NCI-H748 (cell line): ENCODE data around the gene NOL6.
"Not testable (repeated sequence)": the region's sequence is repeated elsewhere in the genome, so short reads cannot be mapped to it uniquely, and the experiment has no call there.

Experiments used
- DNase-seq: peaks from one replicate; lab custom pipeline; 2025; ENCODE audit not compliant: unreplicated experiment; lab: John Stamatoyannopoulos, UW

Gene NOL6

GRCh38 chr9:33436445-33436844 lies 37.3 kb downstream of the NOL6 start:
- no peak for DNase-seq

GRCh38 chr9:33435821-33436277 lies 37.9 kb downstream of the NOL6 start:
- DNase-seq = no peak

DNA sequence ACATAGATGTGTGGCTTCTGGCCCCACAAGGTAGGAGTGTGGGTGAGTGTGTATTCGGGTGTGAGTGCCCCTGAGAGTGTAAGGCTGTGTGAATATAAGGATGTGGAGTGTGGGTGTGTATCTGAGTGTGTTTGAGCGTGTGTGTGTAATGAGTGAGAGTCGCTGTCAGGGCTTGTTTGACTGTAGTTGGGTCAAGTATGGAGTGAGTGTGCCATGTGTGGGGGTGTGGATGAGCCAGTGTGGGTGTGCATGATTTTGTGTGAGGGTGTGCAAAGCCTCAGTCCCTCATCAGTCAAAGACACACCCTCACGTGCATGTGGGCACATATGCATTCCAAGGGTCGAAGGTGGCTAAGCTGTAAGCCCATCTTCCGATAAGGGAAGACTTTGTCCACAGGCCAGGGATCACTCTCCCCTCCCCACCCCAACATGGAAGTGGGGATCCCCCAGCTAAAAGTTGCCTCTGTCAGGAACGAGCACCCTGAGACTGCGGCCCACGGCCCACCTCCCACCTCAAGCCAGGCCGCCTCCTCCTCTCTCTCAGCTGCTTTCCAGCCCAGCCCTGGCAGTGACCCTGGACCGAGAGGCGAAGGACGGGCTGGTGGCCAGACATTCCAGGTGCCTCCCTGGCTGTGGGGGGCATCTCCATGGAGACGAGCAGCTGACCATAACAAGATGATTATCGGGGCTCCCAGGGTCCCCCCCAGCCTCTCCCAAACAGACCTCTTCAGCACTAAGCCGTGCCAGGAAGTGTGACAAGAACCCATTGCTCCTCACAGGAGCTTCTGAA lies 39.2 kb downstream of the NOL6 start:
- DNase-seq = no peak

DNA sequence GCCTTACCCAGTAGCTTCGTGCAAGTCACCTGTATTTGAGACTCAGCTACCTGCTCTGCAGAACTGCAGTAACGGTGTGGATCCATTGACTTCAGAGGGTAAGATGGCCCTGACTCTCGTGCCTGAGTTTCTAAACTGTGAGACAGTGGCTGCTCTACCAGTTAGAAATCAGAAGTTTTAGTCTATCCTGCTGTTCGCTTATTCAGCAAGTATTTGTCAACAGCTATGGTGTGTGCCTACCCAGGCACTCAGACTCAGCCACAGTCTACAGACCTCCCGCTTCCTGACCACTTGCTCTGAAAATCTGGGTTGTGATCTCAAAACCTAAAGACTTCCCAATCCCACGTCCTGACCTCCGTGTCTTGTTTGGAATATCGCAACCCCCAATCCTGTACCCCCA lies 39.9 kb downstream of the NOL6 start:
- DNase-seq = no peak

- DNase-seq = no peak
Observed at GRCh38 chr9:33431420-33431819, 42.3 kb downstream of the NOL6 start.

DNA sequence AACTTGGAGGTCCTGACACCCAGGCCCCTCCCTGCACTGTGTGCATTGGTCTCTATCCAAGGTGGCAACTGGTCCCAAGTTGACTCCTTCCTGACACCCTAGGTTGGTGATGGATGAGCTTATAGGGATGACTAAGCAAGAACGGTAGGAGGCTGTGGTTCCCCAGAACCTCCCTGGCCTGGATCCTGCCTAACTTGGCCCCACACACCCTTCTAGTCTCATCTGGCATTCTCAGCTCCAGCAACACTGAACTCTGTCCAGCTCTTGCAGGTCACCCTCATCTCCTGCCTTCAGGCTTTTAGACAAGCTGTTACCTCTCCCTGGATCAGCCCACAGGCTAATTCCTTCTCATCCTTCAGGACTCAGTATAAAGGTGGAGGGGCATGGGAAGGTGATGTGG lies 42.8 kb downstream of the NOL6 start:
- DNase-seq = no peak

DNA sequence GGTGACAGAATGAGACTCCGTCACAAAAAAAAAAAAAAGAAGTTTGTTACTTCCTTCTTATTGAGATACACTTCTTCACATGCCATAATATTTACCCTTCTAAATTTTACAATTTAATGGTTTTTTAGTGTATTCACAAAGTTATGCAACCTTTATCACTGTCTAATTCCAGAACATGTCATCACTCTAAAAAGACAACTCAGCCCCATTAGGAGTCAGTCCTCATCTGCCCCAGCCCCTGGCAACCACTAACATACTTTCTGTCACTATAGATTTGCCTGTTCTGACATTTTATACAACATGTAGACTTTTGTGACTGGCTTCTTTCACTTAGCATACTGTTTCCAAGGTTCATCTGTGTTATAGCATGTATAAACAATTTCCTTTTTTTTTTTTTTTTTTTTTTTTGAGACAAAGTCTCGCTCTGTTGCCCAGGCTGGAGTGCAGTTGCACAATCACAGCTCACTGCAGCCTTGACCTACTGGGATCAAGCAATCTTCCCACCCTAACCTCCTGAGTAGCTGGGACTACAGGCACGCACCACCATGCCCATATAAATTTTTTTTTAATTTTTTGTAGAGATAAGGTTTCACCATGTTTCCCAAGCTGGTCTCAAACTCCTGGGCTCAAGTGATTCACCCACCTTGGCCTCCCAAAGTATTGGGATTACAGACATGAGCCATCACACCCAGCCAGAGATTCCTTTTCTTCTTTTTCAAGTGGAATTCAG lies 44.3 kb downstream of the NOL6 start:
- no peak for DNase-seq

- DNase-seq = no peak
Observed at GRCh38 chr9:33426843-33427293, 46.9 kb downstream of the NOL6 start.

DNA sequence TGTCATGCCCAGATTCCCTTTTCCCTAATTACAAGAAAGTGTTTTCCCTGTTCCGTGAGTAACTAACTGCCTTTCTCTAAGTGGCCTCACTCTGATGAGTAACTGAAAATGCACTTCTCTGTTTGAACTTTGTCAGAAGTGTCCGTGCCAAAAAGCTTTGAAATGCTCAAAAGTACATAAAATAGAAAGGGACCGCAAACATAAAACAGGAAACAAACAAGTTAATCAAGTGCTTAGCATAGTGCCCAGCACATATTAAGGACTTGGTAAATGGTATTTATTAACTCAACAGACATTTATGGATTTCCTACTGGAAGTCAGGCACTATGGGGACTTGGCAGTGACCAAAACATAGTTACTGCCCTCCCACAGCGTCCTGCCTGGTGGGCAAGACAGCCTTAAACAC lies 48.6 kb downstream of the NOL6 start:
- no peak for DNase-seq

- DNase-seq = not testable (repeated sequence)
Observed at GRCh38 chr9:33424492-33424891, 49.2 kb downstream of the NOL6 start.

DNA sequence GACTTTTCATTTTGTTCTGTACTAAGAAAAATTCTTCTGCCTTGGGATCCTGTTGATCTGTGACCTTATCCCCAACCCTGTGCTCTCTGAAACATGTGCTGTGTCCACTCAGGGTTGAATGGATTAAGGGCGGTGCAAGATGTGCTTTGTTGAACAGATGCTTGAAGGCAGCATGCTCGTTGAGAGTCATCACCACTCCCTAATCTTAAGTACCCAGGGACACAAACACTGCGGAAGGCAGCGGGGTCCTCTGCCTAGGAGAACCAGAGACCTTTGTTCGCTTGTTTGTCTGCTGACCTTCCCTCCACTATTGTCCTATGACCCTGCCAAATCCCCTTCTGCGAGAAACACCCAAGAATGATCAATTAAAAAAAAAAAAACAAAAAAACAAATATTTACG lies 49.7 kb downstream of the NOL6 start:
- DNase-seq = not testable (repeated sequence)

DNA sequence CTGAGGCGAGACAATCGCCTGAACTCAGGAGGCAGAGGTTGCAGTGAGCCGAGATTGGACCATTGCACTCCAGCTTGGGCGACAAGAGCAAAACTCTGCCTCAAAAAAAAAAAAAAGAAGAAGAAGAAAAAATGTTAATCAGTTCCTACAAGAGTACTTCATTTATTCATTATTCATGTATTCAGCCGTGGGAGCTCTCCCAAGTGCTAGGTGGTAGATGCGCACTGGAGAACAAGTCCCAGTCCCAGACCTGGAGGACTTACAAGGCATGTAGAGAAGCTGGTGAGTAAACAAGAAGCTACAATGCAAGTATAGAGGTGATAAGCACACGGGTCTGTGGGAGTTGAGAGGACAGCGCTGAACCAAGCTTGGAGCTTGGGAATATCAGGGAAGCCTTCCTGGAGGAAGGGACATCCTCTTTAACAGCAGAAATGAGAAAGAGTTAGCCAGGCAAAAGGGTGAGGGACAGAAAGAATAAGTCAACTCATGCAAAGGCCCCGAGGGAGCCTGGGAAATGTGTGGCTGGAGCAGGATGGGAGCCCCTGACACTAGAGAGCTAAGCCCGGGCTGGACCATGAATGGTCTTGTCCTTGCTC lies 53.9 kb downstream of the NOL6 start:
- no peak for DNase-seq

- no peak for DNase-seq
Observed at GRCh38 chr9:33418090-33418489, 55.6 kb downstream of the NOL6 start.

GRCh38 chr9:33416996-33417395 lies 56.7 kb downstream of the NOL6 start:
- DNase-seq = no peak

DNA sequence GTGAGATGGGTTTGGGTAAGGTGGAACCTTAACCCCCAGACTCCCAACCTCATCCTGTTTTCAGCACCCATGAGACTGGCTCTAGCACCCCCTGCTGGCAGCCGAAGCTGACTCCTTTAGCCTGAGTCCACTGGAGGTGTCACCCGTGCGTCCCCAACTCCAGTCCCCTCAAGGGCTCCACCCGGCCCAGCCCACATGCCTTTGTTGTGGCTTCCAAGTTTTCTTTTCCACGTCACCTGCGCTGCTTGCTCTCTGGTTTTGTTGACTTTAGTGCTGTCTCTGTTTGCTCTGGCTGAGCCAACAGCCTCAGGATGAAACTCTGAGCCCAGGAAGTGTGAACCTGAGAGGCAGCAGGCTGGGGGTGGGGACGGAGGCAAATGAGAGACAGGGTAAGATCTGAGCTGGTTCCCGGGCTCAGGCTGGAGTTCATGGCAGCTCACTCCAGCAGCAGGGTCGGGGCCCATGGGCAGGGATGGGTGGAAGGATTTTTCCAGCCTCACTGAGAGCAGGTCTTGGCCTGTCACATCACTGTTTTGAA lies 58.2 kb downstream of the NOL6 start:
- peak; percentile 80 for DNase-seq

GRCh38 chr9:33414889-33415500 lies 58.7 kb downstream of the NOL6 start:
- no peak for DNase-seq

DNA sequence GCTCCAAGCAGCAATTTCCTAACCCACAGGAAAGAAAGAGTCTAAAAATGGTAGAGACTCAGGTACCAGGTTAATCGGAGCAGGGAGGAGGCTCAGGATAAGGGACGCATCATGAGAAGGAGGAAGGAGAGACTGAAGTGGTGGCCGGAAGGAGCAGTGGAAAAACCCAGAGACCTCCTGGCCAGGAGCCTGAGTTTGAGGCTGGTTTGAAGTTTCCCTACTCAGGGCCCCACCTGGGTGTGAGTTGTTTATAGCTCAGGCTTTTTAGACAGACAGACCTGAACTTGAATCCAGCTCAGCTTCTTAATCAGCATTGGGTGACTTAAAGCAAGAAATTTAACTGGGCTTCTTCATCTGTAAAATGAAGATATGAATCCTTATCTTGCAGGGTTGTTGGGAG lies 59.5 kb downstream of the NOL6 start:
- no peak for DNase-seq
